ENCODE results near the gene CYB561D1.

Gene CYB561D1

DNA sequence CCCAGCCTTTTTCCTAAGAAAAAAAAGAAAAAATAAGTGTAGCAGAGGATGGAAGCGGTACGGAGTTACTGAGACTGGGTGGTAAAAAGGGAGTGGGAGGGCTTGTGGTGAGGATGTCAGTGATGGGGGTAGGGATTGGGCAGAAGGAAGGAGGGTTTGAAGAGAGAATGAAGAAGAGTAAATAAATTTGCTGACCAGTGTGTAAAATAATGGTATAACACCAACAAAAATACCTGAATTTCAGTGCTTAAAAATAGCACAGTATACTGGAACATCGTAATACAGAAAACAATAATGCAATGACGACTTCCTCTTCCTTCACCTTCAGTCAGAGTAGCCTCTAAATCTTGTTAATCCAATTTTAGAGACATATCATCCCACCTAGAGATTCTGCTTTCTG lies 46.4 kb upstream of the CYB561D1 start:
- no peaks in the 10 kb centered on the region for H3F3A ChIP-seq (ENCODE audit: control insufficient read depth, insufficient read depth)
- no peaks in the 10 kb centered on the region for H3K4me1 ChIP-seq (ENCODE audit: control insufficient read depth, low read length)
- no peaks in the 10 kb centered on the region for H3K9me2 ChIP-seq (replicated peaks; ENCODE audit: control insufficient read depth, low read length)
- no peak overlapping the region for H3K4me2 ChIP-seq (ENCODE audit: low read length)
- H3K27me3 ChIP-seq (ENCODE audit: control insufficient read depth, low read length): peaks cover 26% of the 10 kb centered on the region
- H3K27ac ChIP-seq (ENCODE audit: low read depth, low read length): no peak overlapping the region
- H4K20me1 ChIP-seq (ENCODE audit: control insufficient read depth, insufficient read depth, low read depth, low read length): no peaks in the 10 kb centered on the region
- no peak overlapping the region for H3K4me3 ChIP-seq (ENCODE audit: low read length)
- H3K79me2 ChIP-seq (ENCODE audit: control insufficient read depth, low read length): no peaks in the 10 kb centered on the region
- TF ChIP-seq CTCF (IDR thresholded peaks at IDR 0.05; ENCODE audit: low read depth, low read length, poor library complexity, severe bottlenecking) (no peak), EZH2phosphoT487 (IDR thresholded peaks at IDR 0.05; ENCODE audit: borderline replicate concordance, low read length) (no peak)
- no peaks in the 10 kb centered on the region for H3K36me3 ChIP-seq (ENCODE audit: control insufficient read depth, low read length)
- H3K9me3 ChIP-seq (ENCODE audit: control insufficient read depth, insufficient read depth, low read length): peaks cover 3% of the 10 kb centered on the region; the same call in 1 of the 2 replicates

DNA sequence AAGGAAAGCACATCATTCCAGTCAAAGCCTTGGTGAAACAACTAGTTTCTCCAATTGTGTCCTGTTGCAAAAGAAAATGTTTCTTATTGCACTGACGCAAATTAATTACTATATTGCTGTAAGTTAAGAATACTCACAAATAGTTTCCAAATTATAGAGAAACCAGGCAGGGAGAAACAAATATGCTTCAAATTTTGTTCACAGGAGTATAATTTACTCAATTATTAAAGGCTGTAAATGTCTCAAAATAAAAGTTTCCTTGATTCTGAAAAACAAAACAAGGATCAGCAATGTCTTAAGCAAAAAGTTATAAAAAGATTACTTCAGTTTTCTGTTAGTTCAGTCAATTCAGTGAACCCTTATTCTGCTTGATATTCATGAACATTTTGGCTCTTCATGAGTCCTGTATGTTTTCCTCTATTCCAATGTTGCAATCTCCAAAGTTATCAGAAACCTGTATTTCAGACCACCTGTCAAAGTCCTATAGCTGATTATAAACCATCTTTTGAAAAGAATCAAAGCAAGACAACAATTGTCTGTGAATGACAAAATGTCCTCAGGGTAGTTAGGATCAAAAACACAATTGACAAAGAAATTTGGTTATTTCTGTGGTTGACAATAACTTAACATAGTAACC lies 39.3 kb upstream of the CYB561D1 start:
- H3F3A ChIP-seq (ENCODE audit: control insufficient read depth, insufficient read depth): no peaks in the 10 kb centered on the region
- H3K9me3 ChIP-seq (ENCODE audit: control insufficient read depth, insufficient read depth, low read length): peaks cover 20% of the 10 kb centered on the region
- H3K4me1 ChIP-seq (ENCODE audit: control insufficient read depth, low read length): no peaks in the 10 kb centered on the region
- H3K4me3 ChIP-seq (ENCODE audit: low read length): no peak overlapping the region
- H3K36me3 ChIP-seq (ENCODE audit: control insufficient read depth, low read length): no peaks in the 10 kb centered on the region
- TF ChIP-seq CTCF (IDR thresholded peaks at IDR 0.05; ENCODE audit: low read depth, low read length, poor library complexity, severe bottlenecking) (no peak), EZH2phosphoT487 (IDR thresholded peaks at IDR 0.05; ENCODE audit: borderline replicate concordance, low read length) (no peak)
- H3K4me2 ChIP-seq (ENCODE audit: low read length): no peak overlapping the region
- H3K79me2 ChIP-seq (ENCODE audit: control insufficient read depth, low read length): no peaks in the 10 kb centered on the region
- H3K27ac ChIP-seq (ENCODE audit: low read depth, low read length): no peak overlapping the region
- H3K9me2 ChIP-seq (replicated peaks; ENCODE audit: control insufficient read depth, low read length): no peaks in the 10 kb centered on the region
- H3K27me3 ChIP-seq (ENCODE audit: control insufficient read depth, low read length): no peaks in the 10 kb centered on the region
- H4K20me1 ChIP-seq (ENCODE audit: control insufficient read depth, insufficient read depth, low read depth, low read length): no peaks in the 10 kb centered on the region

- H3K4me2 ChIP-seq (ENCODE audit: low read length): no peak overlapping the region
- TF ChIP-seq EZH2phosphoT487 (IDR thresholded peaks at IDR 0.05; ENCODE audit: borderline replicate concordance, low read length): no peak
- TF ChIP-seq CTCF (IDR thresholded peaks at IDR 0.05; ENCODE audit: low read depth, low read length, poor library complexity, severe bottlenecking): no peak
- H3K9me2 ChIP-seq (replicated peaks; ENCODE audit: control insufficient read depth, low read length): no peaks in the 10 kb centered on the region
- no peaks in the 10 kb centered on the region for H3F3A ChIP-seq (ENCODE audit: control insufficient read depth, insufficient read depth)
- H3K4me3 ChIP-seq (ENCODE audit: low read length): no peak overlapping the region
- no peaks in the 10 kb centered on the region for H3K79me2 ChIP-seq (ENCODE audit: control insufficient read depth, low read length)
- H3K27ac ChIP-seq (ENCODE audit: low read depth, low read length): no peak overlapping the region
- no peaks in the 10 kb centered on the region for H4K20me1 ChIP-seq (ENCODE audit: control insufficient read depth, insufficient read depth, low read depth, low read length)
- H3K9me3 ChIP-seq (ENCODE audit: control insufficient read depth, insufficient read depth, low read length): peaks cover 17% of the 10 kb centered on the region
- H3K27me3 ChIP-seq (ENCODE audit: control insufficient read depth, low read length): no peaks in the 10 kb centered on the region
- no peaks in the 10 kb centered on the region for H3K4me1 ChIP-seq (ENCODE audit: control insufficient read depth, low read length)
- H3K36me3 ChIP-seq (ENCODE audit: control insufficient read depth, low read length): no peaks in the 10 kb centered on the region
Measured at GRCh38 chr1:109457819-109458218, 36.1 kb upstream of the CYB561D1 start.

Measured in DOHH2 (cell line).